Upper lobe of left lung (tissue), 6 donors: ENCODE results near the gene SEPTIN1. TPM values are rescaled to one million over a fixed set of nuclear protein-coding genes. Genes with fewer than 3 reads are reported as not detected.
A peak's percentile ranks its signal among the peaks of the same experiment; 100 is the strongest.

Source experiments
- ATAC-seq, 2 donors: fragments of 200-7000 bp; cut with Tn5 transposase; one replicate each; pipeline ENCODE4 v1.9.1; 2022; ENCODE audit warnings: mild to moderate bottlenecking in 2 of 2, moderate library complexity in 2 of 2; ENCODE audit not compliant: low FRiP score in 2 of 2
- DNase-seq, 2 donors: peaks; one replicate each; pipeline ENCODE4 v3.0.0-alpha.2; 2019 to 2020
- H3K27ac ChIP-seq, 4 donors: fragments of 200-600 bp; sonication (generic); one replicate each; pipeline ENCODE4 v1.5.1; 2016 to 2019
- H3K27me3 ChIP-seq, 4 donors: fragments of 200-600 bp; sonication (generic); one replicate each; pipeline ENCODE4 v1.5.1; 2017 to 2019
- H3K36me3 ChIP-seq, 4 donors: fragments of 200-600 bp; sonication (generic); one replicate each; pipeline ENCODE4 v1.5.1; 2016 to 2019
- H3K4me1 ChIP-seq, 4 donors: fragments of 200-600 bp; sonication (generic); one replicate each; pipeline ENCODE4 v1.5.1; 2018 to 2019
- H3K4me3 ChIP-seq, 4 donors: fragments of 200-600 bp; sonication (generic); one replicate each; pipeline ENCODE4 v1.5.1; 2017 to 2019; ENCODE audit warnings: mild to moderate bottlenecking in 2 of 4, moderate library complexity in 1 of 4
- H3K9me3 ChIP-seq, 4 donors: fragments of 200-600 bp; sonication (generic); one replicate each; pipeline ENCODE4 v1.5.1; 2018 to 2019
- CTCF ChIP-seq, 6 experiments: fragments of 450-650 bp in 4 of 6; fragments of 200-600 bp in 2 of 6; sonication (generic) in 2 of 6; IDR thresholded peaks; one replicate each; pipeline ENCODE4 v1.5.1; 2016 to 2019; ENCODE audit warnings: antibody characterized with exemption in 6 of 6
- EP300 ChIP-seq, 4 donors: sonication (generic); formaldehyde crosslinking; IDR thresholded peaks; one replicate each; pipeline ENCODE4 v1.5.1; 2017; ENCODE audit warnings: antibody characterized with exemption in 4 of 4, control low read depth in 2 of 4
- POLR2A ChIP-seq, 4 donors: fragments of 450-650 bp; IDR thresholded peaks; one replicate each; pipeline ENCODE4 v1.5.1; 2016 to 2017; ENCODE audit warnings: antibody characterized with exemption in 4 of 4, mild to moderate bottlenecking in 2 of 4
- POLR2AphosphoS5 ChIP-seq, 2 donors: sonication (generic); formaldehyde crosslinking; IDR thresholded peaks; one replicate each; pipeline ENCODE4 v1.5.1; 2017; ENCODE audit warnings: antibody characterized with exemption in 2 of 2
- WGBS, 2 donors: methylation state at CpG; one replicate each; pipeline ENCODE4 v1.1.5; 2017 to 2018; 5-methylcytosine and 5-hydroxymethylcytosine counted together
- total RNA-seq, 6 donors: library from RNA; depleted of rRNA in 4 of 6; stranded (reverse); fragments of >200 nt in 4 of 6; gene quantifications; one replicate each; pipeline versions ENCODE4 v1.1.0 to v1.2.1, GENCODE V29; 2016 to 2021
- donor health status: DM: no; HTN: no; CAD: no; lungs with moderate emphysema.
- donor health status: DM: no; HTN: yes; CAD: no; lungs with severe emphysema.

SEPTIN1 gene
- total RNA-seq, 6 donors from 2014 or later = 3.5 to 13.6 (median 7.1) TPM

- Histone ChIP-seq H3K9me3 (no peaks in the 10 kb centered on the region), H3K4me3 (peak overlapping the region; percentile 79 to 98 (median 90)), H3K27me3 (no peaks in the 10 kb centered on the region), H3K4me1 (peaks cover 32 to 41% (median 33%) of the 10 kb centered on the region in 4 donors), H3K27ac (peak overlapping the region; percentile 77 to 91 (median 86)), H3K36me3 (peaks cover under 1 to 12% (median 7%) of the 10 kb centered on the region in 4 donors)
- DNase-seq (peak in 1 of 2 donors; percentile 97), ATAC-seq (no peak)
- TF ChIP-seq EP300 (IDR thresholded peaks at IDR 0.05) (no peak), POLR2A (IDR thresholded peaks at IDR 0.05) (peak in 1 of 4 donors; percentile 22), CTCF (IDR thresholded peaks at IDR 0.05) (peak in 3 of 6 experiments; percentile 18 to 48 (median 45))
- WGBS, 2 donors = 4% methylated on average over 8 of the region's 76 CpGs; no CpG with 5 or more reads in 1 of the 2 donors
These were observed 12.4 kb downstream of the SEPTIN1 start for GRCh38 chr16:30369938-30370455.

DNA sequence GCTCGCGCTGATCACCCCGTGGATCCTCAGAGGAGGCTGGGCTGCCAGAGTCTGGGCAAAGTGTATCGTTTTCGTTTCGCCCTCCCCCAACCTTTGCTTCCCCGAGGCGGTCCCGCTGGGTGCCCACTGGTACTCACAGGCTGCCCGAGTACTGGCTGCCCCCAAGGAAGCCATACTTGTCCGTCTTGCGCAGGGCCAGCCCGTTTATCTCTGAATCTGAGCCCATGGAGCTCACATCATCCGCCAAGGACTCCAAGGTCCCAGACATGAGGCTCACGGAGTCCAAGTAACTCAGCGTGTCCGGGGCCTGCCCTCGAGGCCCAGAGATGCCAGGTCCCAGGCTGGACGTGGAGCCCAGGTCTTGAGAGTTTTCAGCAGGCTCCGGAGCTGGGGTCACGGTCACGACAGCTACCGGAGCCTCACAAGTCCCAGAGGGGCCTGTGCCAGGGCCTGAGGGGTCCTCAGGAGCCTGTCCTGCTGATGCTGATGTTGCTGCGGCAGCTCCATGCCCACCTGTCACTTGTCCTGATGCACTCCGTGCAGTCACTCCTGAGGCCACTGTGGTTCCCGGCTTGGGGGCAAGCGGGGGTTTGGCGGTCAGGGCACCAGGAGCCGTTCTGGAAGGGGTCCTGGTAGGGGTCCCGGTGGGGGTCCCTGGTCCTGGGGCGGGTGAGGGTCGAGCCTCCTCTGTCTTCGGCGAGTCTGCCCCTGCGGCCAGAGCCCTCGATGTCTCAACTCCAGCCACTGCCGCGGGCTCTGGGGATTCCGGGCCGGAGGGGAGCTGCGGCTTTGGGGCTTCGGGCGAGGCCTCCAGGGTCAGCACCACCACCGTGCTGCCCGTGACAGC, 13.0 kb downstream of the SEPTIN1 start:
- TF ChIP-seq CTCF (IDR thresholded peaks at IDR 0.05) (no peak), EP300 (IDR thresholded peaks at IDR 0.05) (no peak), POLR2AphosphoS5 (IDR thresholded peaks at IDR 0.05) (no peak), POLR2A (IDR thresholded peaks at IDR 0.05) (no peak)
- Histone ChIP-seq H3K27ac (peak overlapping the region; percentile 77 to 91 (median 86)), H3K4me3 (peak overlapping the region; percentile 79 to 98 (median 90)), H3K36me3 (peaks cover 8 to 19% (median 12%) of the 10 kb centered on the region in 4 donors), H3K9me3 (no peaks in the 10 kb centered on the region), H3K4me1 (peaks cover 32 to 41% (median 33%) of the 10 kb centered on the region in 4 donors), H3K27me3 (no peaks in the 10 kb centered on the region)
- ATAC-seq = no peak
- no peak for DNase-seq
- WGBS, 2 donors = 0 to 1% methylated on average over 8 to 14 of the region's 45 CpGs

DNA sequence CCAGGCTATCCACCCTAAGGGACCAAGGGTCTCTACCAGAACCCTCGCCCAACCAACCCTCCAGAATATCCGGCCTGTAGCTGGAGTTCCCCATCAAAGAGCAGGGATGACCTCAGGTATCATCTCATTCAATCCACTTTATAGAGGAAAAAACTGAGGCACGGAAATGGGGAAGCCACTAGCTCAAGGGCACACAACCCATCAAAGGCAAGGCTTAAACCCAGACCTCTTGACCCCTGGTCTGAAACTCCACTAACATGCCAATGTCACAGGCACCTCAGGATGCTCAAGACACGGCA, 13.6 kb downstream of the SEPTIN1 start:
- H3K27me3 ChIP-seq = no peaks in the 10 kb centered on the region
- TF ChIP-seq POLR2A (IDR thresholded peaks at IDR 0.05) (peak in 1 of 4 donors; percentile 3), POLR2AphosphoS5 (IDR thresholded peaks at IDR 0.05) (no peak), CTCF (IDR thresholded peaks at IDR 0.05) (no peak)
- WGBS, 2 donors = 4 to 9% methylated on average over 4 of the region's 4 CpGs
- ATAC-seq (no peak), DNase-seq (no peak)
- H3K27ac ChIP-seq = peak overlapping the region; percentile 77 to 91 (median 86)
- H3K9me3 ChIP-seq = no peaks in the 10 kb centered on the region
- H3K4me3 ChIP-seq = peak overlapping the region; percentile 79 to 98 (median 90)
- peaks cover 32 to 41% (median 33%) of the 10 kb centered on the region in 4 donors for H3K4me1 ChIP-seq
- H3K36me3 ChIP-seq = peaks cover 8 to 25% (median 16%) of the 10 kb centered on the region in 4 donors

DNA sequence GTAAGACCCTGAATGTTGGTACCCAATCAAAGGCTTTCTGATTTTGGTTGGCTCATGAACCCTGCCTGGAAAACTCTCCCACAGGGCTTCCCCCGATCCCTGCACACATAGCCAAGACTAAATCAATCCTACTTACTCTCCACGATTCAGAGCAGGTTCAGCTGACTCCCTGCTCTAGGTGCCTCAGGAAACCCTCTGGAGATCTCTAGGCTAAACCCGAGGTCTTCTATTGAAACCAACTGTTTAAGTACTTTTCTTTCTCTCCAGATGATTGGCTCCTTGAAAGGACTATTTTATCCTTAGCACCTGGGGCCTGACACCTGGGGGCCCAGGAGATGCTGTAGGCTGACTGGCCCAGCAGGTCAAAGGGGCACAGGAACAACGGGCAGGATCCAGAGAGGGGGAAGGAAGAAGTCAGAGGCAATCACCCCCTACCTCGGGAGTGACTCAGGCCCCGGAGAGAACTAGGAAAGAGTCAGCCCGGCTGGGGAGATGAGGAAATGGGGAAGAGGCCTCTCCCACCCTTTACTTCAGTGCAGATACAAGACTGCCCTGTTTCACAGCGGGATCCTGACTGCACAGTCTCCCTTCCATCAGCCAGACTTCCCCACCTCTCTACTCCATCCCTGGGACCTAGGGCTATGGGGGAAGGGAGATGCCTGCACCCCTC, 14.1 kb downstream of the SEPTIN1 start:
- TF ChIP-seq POLR2AphosphoS5 (IDR thresholded peaks at IDR 0.05) (no peak), POLR2A (IDR thresholded peaks at IDR 0.05) (peak in 2 of 4 donors; percentile 14 to 43)
- Histone ChIP-seq H3K9me3 (no peaks in the 10 kb centered on the region), H3K27me3 (no peaks in the 10 kb centered on the region), H3K4me3 (peak overlapping the region; percentile 79 to 98 (median 90)), H3K4me1 (peaks cover 32 to 41% (median 33%) of the 10 kb centered on the region in 4 donors), H3K36me3 (peaks cover 8 to 30% (median 18%) of the 10 kb centered on the region in 4 donors), H3K27ac (peak overlapping the region; percentile 77 to 91 (median 86))
- DNase-seq = peak in 1 of 2 donors; percentile 76
- peak in 1 of 2 donors; percentile 25 for ATAC-seq
- WGBS, 2 donors = 4 to 6% methylated on average over 8 of the region's 8 CpGs
